Stimulated activated CD4-positive, alpha-beta T cell treated with anti-CD3 and anti-CD28 coated beads, Interleukin-2, amount 100 ng/mL, for 48 hours (primary cell): ENCODE results near the gene SLC25A19.

Experiments
- DNase-seq, 2 donors: peaks; one replicate each; pipeline ENCODE4 v3.0.0-alpha.2; 2020

The SLC25A19 gene

DNA sequence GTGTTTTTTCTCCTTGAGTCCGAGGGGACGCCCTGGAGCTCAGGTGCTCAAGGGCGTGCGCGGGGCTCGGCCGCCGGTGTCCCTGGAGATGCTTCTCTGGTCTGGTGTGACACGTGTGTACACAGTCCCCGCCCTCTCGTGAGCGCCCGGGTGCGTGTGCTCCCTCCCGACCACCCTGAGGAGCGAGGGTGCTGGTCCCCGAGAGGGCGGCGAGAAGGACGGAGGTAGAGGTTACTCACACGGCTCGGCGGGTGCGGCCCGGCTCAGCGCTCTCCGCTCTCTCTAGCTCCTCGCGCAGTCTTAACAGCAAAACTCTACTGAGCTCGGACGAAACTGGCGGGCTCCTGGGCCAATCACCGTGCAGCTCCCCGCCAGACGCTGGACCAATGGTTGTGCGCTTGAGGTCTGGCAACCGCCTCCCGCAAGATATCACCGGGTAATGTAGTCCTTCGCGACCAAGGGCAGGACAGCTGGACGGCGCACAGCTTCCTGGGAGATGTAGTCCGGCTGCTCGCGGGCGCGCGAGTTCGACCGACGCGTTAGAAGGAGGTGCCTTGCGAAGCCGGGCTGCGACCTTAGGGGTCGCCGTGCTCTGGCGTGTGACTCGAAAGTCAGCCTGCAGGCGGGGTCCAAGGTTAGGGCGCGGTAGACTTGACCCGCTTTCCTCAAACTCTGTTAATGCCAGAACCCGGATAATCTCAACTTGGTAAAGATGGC, at the start of gene SLC25A19:
Gene SLC25A19 (minus strand): TSS at position 319 of the 717 bp plus-strand sequence. CDS start 2,669 bp downstream, outside the sequence.
- peak; percentile 92 to 94 for DNase-seq

DNA sequence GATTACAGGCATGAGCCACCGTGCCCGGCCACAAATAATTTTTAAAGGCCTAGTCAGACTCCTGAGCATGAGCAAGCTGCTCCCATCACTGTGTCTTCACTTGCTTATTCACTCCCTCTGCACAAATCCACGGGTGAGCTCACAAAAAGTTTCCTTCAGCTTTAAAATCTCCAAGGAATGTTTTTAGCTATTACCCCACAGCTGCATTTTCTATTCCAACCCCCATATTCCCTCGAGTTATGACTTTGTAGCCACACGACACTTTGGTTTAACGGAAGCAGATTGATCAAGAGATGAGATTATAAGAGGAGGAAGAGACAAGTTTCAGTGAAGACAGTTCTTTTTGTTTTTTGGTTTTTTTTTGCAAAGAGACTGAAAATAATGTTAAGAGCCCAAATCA, 49.1 kb upstream of the SLC25A19 start:
- DNase-seq = no peak

DNA sequence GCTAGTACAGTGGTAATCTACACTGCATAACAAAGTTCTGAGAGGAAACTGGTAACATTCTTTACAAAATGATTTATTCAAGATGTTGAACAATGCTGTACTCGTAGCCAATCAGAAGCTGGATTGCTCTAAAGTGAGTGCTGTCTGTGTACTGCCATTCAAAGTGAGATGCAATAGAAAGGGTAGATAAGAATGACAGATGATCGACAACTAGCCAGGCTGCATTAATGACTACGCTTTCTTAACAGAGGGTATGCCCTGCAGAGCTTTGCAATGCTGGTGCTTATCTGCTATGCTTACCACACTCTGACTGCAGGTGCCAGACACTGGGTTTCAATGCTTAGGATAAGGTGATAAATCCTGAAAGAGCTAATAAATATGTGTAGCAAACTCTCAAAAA, 46.1 kb upstream of the SLC25A19 start:
- no peak for DNase-seq

DNA sequence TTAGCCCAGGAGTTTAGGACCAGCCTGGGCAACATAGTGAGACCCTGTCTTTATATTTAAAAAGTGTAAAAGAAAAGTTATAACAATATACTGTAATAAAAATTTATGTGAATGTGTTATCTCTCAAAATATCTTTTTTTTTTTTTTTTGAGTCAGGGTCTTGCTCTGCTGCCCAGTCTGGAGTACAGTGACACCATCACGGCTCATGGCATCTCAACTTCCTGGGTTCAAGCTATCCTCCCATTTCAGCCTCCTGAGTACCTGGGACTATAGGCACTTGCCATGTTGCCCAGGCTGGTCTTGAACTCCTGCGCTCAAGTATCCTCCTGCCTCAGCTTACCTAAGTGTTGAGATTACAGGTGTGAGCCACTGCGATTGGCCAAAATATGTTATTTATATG, 45.5 kb upstream of the SLC25A19 start:
- no peak for DNase-seq

DNA sequence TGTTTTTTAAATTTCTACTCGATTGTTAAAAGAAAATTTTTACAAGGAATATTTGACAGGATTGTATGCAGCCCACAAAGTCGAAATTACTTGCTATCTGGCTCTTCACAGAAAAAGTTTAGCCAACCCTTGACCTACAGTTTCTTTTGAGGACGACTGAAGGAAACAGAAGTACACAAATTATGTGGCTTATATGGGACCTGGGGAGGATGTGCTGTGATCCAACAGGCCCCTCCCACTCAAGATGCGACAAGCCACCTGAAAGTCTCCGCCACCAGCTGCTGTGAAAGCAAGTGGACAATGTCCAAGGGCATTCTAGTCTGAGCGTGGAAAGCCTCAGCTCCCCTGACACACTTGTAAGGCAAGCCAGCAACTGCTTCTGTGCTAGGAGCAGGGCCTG, 42.4 kb upstream of the SLC25A19 start:
- no peak for DNase-seq

DNA sequence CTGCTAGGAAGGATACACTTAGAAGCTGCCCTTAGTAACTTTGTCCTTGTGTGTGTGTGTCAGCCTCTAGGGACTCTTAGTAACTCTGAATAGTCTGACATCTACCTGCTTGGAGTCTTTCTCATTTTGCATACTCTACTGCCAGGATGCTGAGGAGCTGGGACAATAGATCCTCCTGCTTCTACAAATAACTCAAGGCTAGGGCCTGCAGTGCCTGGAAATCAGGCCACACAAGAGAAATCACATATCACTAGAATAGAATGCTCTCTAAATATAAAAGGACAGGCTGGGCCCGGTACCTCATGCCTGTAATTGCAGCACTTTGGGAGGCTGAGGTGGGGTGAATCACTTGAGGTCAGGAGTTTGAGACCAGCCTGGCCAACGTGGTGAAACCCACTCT, 38.5 kb upstream of the SLC25A19 start:
- no peak for DNase-seq

- no peak for DNase-seq
These were observed 37.1 kb upstream of the SLC25A19 start for GRCh38 chr17:75326226-75326848.

GRCh38 chr17:75325827-75326225, 36.6 kb upstream of the SLC25A19 start:
- no peak for DNase-seq

DNA sequence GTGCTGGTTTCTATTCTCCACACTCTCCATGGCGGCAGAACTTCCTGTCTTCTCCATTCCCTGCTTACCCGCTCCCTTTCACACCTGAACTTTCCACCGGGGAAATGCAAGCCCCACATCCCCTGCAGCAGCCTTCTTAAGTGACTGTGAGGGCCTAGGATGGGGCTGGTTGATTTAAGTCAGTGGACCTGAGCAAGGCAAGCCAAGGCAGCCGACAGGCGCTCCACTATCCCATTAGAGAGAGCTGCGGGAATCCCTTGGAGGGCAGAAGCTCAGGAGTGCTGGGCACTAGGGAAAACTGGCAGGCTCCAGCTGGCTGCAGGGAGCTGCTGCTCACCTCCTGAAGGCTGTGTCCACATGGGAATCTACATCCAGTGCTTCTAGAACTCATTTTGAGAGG, 36.1 kb upstream of the SLC25A19 start:
- no peak for DNase-seq

DNA sequence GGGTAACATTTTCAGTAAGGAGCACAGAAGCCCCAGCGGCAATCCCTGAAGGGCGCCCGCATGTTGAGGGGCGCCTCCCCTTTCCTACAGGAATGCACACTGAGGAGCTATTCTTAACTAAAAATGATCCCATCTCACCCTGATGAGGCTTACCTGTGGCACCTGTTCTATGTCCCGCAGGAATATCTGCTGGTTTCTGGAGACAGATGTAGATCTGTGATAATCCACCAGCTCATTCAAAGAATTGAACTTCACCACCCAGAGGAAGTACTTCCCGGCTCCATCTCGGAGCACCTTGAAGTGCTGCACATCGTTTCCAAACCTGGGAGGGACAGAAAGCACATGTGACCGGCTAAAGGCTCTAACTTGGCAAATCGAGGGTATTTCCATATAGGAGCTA, 32.3 kb upstream of the SLC25A19 start:
- no peak for DNase-seq

- DNase-seq = no peak
These were observed 30.9 kb upstream of the SLC25A19 start for GRCh38 chr17:75319904-75320691.

GRCh38 chr17:75318615-75319222, 29.5 kb upstream of the SLC25A19 start:
- DNase-seq = no peak

DNA sequence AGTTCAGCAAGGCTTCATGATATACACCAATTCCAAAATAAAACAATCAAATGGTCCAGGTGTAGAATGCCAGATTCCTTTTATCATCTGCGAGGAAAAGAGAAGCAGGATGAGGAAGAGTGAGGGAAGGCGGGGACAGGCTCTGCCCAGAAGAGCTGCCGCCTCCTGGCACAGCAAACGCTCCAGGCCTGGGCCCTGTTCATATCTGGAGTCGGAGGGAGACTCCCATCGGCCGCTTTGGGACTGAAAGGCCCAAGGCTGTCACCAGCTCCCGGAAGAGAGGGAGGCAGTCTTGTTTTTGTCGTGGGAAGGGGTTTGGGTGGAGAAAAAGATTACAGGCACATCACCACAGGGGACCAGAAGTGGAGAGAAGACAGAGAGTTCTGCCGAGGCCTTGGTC, 29.0 kb upstream of the SLC25A19 start:
- DNase-seq = no peak

- no peak for DNase-seq
These were observed 28.4 kb upstream of the SLC25A19 start for GRCh38 chr17:75317671-75318070.

GRCh38 chr17:75316253-75316652, 27.0 kb upstream of the SLC25A19 start:
- DNase-seq = no peak

- no peak for DNase-seq
These were observed 26.5 kb upstream of the SLC25A19 start for GRCh38 chr17:75315541-75316243.

GRCh38 chr17:75313941-75314551, 24.8 kb upstream of the SLC25A19 start:
- DNase-seq = no peak

- no peak for DNase-seq
These were observed 19.7 kb upstream of the SLC25A19 start for GRCh38 chr17:75308732-75309629.

GRCh38 chr17:75307957-75308731, 18.9 kb upstream of the SLC25A19 start:
- DNase-seq = no peak

- no peak for DNase-seq
These were observed 12.4 kb upstream of the SLC25A19 start for GRCh38 chr17:75301502-75302206.
